T1000 (cell line): Measurements from ENCODE around the gene LRMDA.

Experiments used
- DNase-seq: peaks from one replicate; lab custom pipeline; 2025; ENCODE audit warnings: mixed read lengths; lab: John Stamatoyannopoulos, UW

The LRMDA gene

DNA sequence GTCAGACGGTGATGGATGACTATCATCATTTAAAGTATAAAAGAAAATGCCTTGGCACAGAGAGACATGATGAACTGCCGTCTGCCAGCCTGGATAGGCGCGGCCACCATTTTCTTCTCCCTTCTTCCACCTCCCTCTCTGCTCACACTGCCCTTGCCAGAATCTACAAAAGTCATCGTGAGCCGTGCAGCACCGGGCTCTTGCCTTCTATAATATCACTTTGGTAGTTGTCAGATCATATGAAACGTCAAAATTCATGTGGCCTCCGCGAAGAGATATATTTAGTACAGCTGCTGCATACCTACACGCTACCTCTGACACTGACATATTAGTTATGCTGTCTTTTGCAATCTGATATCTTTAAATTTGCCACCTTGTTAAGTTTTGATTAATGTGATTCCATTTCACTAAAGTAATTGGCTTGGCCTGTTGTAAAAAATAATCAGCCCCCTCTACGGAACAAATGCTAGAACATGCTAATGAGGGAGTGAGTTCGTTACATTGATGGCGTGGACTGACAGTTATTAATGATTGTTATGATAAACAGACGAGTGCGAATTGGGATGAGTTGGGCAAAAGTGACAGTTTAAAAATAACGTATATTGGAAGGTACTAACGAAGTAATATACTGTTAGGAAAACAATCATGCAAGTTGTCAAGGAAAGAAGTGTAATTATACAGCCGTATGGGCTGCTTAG, 214.9 kb downstream of the LRMDA start:
- no peak for DNase-seq

- DNase-seq, result no peak
These were observed 215.5 kb downstream of the LRMDA start for GRCh38 chr10:75646916-75647315.

DNA sequence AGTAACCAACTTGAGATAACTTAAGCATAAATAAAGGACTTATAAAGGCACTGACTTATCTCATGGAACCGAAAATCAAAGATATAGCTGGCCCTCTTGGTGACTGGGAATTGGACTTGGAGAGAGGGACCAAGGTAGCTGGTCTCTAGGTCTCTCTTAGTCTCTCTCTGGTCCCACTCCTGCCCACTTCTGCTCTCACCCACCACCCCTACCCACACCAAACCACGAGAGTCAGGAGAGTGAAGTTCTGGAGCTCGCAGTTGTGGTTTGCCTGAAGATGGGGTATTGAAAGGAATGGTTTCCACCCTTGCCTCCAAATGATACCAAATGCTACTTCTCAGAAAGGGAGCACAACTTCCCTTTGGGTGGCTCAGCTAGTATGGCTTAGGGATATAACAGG, 216.3 kb downstream of the LRMDA start:
- no peak for DNase-seq

DNA sequence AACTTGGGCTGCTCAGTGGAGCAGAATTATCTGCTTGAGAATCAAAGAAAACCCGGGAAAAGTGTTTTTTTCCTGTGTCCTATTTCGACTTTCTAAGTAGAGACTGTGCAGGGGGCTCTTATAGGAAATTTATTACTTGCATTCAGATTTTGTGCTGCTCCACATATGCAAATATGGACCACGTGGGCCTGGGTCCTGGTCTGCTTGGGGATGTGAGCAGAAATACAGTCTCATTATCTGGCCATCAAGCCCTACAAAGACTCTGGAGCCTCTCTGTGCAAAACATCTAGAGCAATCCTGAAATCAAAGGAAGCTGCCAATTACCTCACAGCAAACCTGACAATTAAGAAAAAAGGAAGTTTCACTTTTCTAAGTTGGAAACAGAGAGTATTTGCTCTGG, 216.9 kb downstream of the LRMDA start:
- DNase-seq, result no peak

DNA sequence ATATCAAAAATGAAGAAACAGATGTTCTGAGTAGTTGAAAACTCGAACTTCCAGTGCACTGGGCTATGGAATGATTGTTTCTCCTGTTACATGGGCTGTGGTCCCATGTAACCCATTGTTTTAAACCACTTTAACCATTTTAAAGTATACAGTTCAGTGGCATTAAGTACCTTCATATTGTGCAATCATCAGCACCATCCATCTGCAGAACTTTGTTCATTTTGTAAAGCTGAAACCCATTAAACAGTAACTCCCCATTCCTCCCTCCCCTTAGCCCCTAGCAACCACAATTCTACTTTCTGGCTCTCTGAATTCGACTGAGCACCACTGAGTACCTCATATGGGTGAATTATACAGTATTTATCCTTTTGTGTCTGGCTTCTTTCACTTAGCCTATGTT, 217.4 kb downstream of the LRMDA start:
- DNase-seq, result no peak

DNA sequence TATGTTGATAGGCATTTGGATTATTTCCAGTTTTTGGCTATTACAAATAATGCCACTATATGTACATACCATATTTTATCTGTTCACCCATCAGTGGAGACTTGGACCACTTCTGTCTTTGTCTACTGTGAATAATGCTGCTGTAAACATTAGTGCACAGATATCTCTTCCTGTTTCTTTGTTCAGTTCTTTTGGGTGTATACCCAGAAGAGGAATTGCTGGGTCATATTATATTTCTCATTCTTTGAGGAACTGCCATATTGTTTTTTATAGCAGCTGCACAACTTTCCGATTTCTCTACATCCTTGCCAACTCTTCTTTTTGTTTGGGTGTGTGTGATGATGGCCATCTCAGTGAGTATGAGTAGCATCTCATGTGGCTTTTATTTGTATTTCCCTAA, 218.0 kb downstream of the LRMDA start:
- DNase-seq, result no peak

DNA sequence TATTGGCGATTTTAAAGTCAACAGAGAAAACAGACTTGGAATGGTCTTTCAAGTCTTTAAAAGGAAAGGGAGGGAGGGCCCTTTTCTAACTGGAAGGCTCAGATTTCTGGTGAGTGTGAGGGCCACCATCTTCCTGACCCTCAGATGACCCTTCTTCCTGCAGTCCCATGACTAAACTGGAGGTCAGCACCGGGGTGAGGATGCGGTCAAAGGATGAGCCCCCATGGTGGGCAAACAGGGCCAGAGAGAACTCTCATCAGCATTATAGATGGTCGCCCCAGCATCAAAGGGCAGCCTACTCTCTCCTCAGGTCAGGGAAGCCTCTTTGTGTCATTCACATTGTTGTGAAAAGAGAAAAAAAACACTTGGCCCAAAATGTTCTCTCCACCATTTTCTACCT, 219.2 kb downstream of the LRMDA start:
- no peak for DNase-seq

DNA sequence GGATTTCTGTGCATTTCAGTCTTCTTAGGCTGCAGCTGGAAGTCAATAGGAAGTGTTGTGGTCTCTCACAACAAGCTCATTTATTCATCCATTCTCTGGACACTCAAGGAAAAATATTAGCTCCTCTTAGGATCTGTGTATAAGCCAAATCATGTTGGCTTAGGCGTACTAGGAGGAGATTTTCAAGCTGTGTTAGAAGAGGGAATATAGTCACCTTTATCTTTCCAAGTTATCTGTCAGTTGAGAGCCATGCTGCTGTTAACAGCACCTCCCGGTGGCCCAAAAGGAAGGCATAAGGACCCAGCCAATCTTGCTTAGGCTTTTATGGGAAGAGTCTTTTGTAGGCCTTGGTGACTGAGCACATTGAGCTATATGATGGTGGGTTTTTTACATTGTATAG, 220.0 kb downstream of the LRMDA start:
- DNase-seq, result no peak

- no peak for DNase-seq
These were observed 220.8 kb downstream of the LRMDA start for GRCh38 chr10:75652146-75652740.

GRCh38 chr10:75653761-75654160, 222.3 kb downstream of the LRMDA start:
- no peak for DNase-seq

DNA sequence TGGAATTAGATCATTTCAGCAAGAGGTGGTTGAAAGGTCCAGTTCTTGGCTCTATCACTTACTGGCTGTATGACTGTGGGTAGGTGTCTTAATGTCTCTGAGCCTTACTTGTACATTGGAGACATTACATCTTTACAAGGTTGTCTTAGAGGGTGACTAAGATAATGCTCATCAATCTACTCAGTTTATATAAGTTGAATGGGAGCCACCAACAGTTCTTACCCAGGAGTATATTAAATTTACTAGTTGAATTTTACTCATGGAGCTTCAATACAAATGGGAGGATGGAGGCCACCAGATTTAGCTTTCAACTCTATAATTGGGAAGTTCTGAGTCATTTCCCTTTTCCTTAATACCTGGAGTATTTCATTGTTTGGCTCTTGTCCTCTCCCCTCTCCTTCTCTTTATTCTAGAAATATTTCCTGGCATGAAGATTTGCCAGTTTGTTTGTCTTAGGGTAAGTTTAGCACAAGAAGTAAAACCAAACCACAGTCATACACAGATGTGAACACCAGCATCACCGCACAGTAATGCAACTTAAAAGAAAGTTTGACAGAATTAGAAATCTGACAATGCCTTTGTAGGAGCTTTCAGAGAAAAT, 222.8 kb downstream of the LRMDA start:
- no peak for DNase-seq

- no peak for DNase-seq
These were observed 223.3 kb downstream of the LRMDA start for GRCh38 chr10:75654772-75655171.

DNA sequence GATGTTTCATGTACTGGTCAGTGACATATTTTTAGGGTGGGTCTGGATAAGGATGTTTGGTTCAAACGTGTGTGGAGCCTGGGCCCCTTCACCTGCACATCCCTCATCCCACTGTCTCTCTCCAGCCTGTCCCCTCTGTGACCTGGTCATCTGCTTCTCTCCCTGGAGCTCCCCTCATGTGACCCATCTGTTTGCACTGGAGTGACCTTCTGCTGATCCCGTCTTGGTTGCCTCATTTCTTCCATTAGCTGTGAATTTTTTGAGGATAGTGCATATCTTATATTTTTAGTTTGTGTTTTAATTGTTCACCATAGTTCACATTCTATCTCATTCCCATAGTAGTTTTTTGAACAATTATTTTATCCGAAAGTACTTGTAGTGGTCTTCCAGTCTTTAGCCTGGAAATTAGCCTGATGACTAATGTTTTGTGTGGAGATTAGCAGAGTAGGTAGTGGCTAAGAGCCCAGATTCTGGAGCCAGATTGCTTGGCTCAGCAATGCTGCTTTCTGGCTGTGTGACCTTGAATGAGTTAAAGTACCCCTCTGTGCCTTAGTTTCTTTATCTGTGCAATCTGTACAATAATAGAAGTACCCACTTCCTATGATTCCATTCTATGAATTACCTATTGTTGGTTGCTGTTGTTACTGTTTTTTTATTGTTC, 224.5 kb downstream of the LRMDA start:
- DNase-seq, result no peak

- DNase-seq, result no peak
These were observed 225.9 kb downstream of the LRMDA start for GRCh38 chr10:75657351-75657750.

- DNase-seq, result no peak
These were observed 226.6 kb downstream of the LRMDA start for GRCh38 chr10:75658036-75658435.

DNA sequence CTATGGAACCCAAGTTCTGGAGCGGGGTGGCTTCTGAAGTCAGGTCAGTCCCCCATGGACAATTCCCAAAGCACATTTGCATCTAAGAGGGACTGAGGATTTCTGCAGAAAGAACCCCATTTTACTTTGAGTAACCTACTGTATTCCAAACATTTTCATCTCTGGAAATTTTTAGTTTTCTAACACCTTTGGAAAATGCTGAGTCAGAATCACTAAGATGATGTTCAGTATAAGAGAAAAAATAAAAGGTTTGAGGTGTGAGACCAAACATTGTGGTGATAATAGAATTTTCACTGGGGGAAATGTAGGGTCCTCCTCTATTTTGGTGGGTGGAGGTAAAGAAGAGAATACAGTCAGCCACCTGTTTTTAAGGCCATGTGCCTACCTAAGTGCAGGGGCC, 227.1 kb downstream of the LRMDA start:
- no peak for DNase-seq

- no peak for DNase-seq
These were observed 227.5 kb downstream of the LRMDA start for GRCh38 chr10:75658915-75659314.

DNA sequence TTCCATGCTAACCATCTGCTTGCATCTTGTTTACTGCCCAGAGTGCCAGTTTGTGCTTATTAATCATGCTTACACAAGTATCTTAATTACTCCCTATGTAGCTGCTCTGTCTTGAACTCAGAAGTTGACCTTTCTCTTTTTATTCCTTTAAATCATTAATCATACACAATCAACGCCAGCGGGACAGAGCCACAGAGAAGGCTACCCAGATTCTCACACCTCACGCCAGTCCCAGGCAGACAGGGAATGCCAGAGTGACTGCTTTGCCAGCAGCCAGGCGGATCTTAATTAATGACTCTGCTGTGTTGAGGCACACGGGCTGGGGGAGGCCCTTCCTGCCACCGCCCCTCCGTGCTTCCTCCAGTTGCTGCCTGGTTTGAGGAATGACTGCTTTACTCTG, 229.4 kb downstream of the LRMDA start:
- DNase-seq, result no peak

DNA sequence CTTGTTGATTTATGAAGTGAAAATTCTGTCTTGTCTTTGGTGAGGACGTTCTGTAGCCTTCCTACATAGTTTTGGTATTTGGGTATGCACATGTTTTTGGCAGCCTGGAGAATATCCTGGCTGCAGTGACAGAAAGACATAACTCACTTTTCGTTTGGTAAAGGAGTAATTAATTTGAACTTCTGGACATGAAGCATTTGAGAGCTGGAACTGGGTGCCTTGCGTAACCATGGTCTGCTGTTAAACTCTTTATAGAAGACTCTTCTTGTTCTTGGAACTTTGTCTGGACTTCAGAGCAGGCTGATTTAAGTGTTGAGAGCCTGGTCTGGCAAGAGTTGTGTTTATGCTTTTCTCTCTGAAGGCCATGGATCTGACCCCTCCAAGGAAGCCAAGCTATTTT, 231.3 kb downstream of the LRMDA start:
- DNase-seq, result no peak

DNA sequence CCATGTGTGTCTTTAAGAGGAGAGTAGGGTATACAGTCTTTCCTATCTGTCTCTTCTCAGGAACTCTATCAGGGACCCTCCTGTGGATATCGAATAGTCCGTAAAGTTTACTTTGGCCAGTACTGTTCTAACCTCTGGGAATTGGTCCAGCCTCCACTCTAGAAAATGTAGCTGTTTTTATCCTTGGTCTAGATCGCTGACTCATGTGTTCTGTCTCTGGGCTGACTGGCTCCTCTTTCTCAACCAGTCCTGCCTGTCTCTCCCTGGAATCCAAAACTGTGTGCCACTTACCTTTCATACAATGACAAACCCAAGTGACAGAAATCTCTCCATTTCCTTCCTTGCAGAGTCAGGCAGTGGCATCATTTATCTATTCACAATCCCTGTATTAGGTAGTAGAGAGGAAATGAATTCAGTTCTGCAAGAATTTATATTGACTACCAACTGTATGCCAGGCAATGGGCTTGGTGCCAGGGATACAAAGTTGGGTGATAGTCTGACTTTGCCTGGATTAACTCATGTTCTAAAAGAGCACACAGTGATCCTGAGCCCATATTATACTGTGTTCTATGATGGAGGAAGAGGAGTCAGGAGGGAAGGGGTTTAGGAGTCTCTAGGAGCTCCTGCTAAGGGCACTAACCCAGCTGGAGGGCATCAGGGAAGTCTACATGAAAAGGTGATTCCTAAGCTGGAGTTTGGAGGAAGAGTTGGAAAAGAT, 232.7 kb downstream of the LRMDA start:
- no peak for DNase-seq

DNA sequence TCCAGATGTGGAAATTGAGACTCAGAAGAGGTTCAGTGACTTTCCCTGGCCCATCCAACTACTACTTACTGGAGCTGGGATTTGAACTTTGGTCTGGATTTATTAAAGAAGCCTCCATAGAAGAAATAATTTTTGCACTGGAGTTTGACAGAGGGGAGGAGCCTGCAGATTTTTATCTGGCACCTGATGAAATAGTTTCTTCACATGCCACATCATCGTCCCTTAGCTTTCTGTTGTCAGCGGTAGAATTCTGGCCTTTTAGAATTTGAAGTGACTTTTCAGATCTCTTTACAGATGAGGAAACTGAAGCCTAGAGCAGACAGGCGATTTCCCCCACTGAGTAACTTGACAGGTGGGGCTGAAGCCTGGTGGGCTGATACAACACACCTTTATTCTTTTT, 233.5 kb downstream of the LRMDA start:
- DNase-seq, result no peak

- DNase-seq, result no peak
These were observed 234.3 kb downstream of the LRMDA start for GRCh38 chr10:75665707-75666106.
